NCI-H524 (cell line): ENCODE data around the gene TRAF1.

Experiments
- DNase-seq, 2 experiments: peaks; one replicate each; lab custom pipeline; 2025; lab: John Stamatoyannopoulos, UW

Gene TRAF1

GRCh38 chr9:120923620-120924328 lies 2.8 kb downstream of the TRAF1 start:
- DNase-seq = peak in 1 of 2 experiments; percentile 50

- DNase-seq = no peak
These were observed 4.0 kb downstream of the TRAF1 start for GRCh38 chr9:120922404-120923195.

- DNase-seq = no peak
These were observed 4.9 kb downstream of the TRAF1 start for GRCh38 chr9:120921661-120922181.

- no peak for DNase-seq
These were observed 5.8 kb downstream of the TRAF1 start for GRCh38 chr9:120920806-120921178.

GRCh38 chr9:120919843-120920805 lies 6.5 kb downstream of the TRAF1 start:
- DNase-seq = peak; percentile 88 to 97

GRCh38 chr9:120918931-120919842 lies 7.4 kb downstream of the TRAF1 start:
- DNase-seq = no peak

- DNase-seq = no peak
These were observed 8.4 kb downstream of the TRAF1 start for GRCh38 chr9:120917929-120918762.

GRCh38 chr9:120916991-120917880 lies 9.4 kb downstream of the TRAF1 start:
- DNase-seq = no peak

- DNase-seq = peak in 1 of 2 experiments; percentile 59
These were observed 10.0 kb downstream of the TRAF1 start for GRCh38 chr9:120916588-120916987.

- no peak for DNase-seq
These were observed 10.6 kb downstream of the TRAF1 start for GRCh38 chr9:120915854-120916470.

GRCh38 chr9:120914953-120915352 lies 11.6 kb downstream of the TRAF1 start:
- no peak for DNase-seq

GRCh38 chr9:120914396-120914795 lies 12.2 kb downstream of the TRAF1 start:
- DNase-seq = no peak

GRCh38 chr9:120913647-120914264 lies 12.8 kb downstream of the TRAF1 start:
- no peak for DNase-seq

- DNase-seq = no peak
These were observed 13.5 kb downstream of the TRAF1 start for GRCh38 chr9:120912958-120913646.

- DNase-seq = no peak
These were observed 15.2 kb downstream of the TRAF1 start for GRCh38 chr9:120911295-120911837.

- no peak for DNase-seq
These were observed 16.0 kb downstream of the TRAF1 start for GRCh38 chr9:120910643-120911042.

- DNase-seq = no peak
These were observed 16.7 kb downstream of the TRAF1 start for GRCh38 chr9:120909904-120910303.
